Caco-2 (cell line): ENCODE results near the gene ABCA1. TPM values are rescaled to one million over a fixed set of nuclear protein-coding genes. Genes with fewer than 3 reads are reported as not detected.

Experiments used
- BruUV-seq: library from RNA; stranded (reverse); fragments of 400-500 nt; replicated peaks from 2 replicates; lab custom pipeline; 2021; lab: Mats Ljungman, UMichigan
- CTCF ChIA-PET: fragments of 300-600 bp; sonication (Branson Sonifier 250); formaldehyde crosslinking; loops from one replicate; lab custom pipeline; 2022; ENCODE audit warnings: antibody characterized with exemption; lab: Charles Lee
- POLR2A ChIA-PET: fragments of 300-600 bp; sonication (Branson Sonifier 250); formaldehyde crosslinking; loops from one replicate; lab custom pipeline; 2022; ENCODE audit warnings: antibody characterized with exemption; lab: Charles Lee
- DNase-seq, 2 experiments: peaks; one replicate each; pipeline versions ENCODE4 v3.0.0 to v3.0.0-alpha.2; 2020 to 2022
- H3K27me3 ChIP-seq: replicated peaks from 2 replicates; pipeline ENCODE4 v1.6.0; 2011; ENCODE audit warnings: low read length; ENCODE audit not compliant: control insufficient read depth, insufficient read depth
- H3K36me3 ChIP-seq: 2 replicates; pipeline ENCODE4 v1.5.1; 2011; ENCODE audit warnings: low read length; ENCODE audit not compliant: control insufficient read depth, insufficient read depth
- H3K4me1 ChIP-seq: fragments of 250-450 bp; sonication (Bioruptor Pico); 2 replicates; pipeline ENCODE4 v1.5.1; 2020; ENCODE audit warnings: mild to moderate bottlenecking
- H3K4me3 ChIP-seq: 2 replicates; pipeline ENCODE4 v1.5.1; 2011; ENCODE audit warnings: low read depth, mild to moderate bottlenecking, control low read depth, low read length
- H3K9me3 ChIP-seq: fragments of 250-450 bp; sonication (Bioruptor Pico); 2 replicates; pipeline ENCODE4 v1.5.1; 2020; ENCODE audit warnings: mild to moderate bottlenecking, moderate library complexity
- H3K27ac Mint-ChIP-seq: one replicate; pipeline ENCODE4 v1.8.0; 2022; ENCODE audit warnings: mixed read lengths; ENCODE audit not compliant: unreplicated experiment
- H3K27me3 Mint-ChIP-seq: one replicate; pipeline ENCODE4 v1.8.0; 2022; ENCODE audit warnings: mixed read lengths; ENCODE audit not compliant: insufficient read depth, unreplicated experiment
- H3K36me3 Mint-ChIP-seq: one replicate; pipeline ENCODE4 v1.8.0; 2022; ENCODE audit warnings: mild to moderate bottlenecking, mixed read lengths; ENCODE audit not compliant: insufficient read depth, unreplicated experiment
- H3K4me1 Mint-ChIP-seq: one replicate; pipeline ENCODE4 v1.8.0; 2022; ENCODE audit warnings: low read depth, mixed read lengths; ENCODE audit not compliant: unreplicated experiment
- H3K4me3 Mint-ChIP-seq: one replicate; pipeline ENCODE4 v1.8.0; 2022; ENCODE audit warnings: mild to moderate bottlenecking, moderate library complexity, mixed read lengths; ENCODE audit not compliant: unreplicated experiment
- H3K9me3 Mint-ChIP-seq: one replicate; pipeline ENCODE4 v1.8.0; 2022; ENCODE audit warnings: mixed read lengths; ENCODE audit not compliant: unreplicated experiment
- intact Hi-C: fragments of 100-400 bp; cut with micrococcal nuclease; formaldehyde crosslinking; loops from one replicate; pipeline ENCODE4 v1.10.0; 2022; ENCODE audit not compliant: unreplicated experiment
- total RNA-seq: library from RNA; stranded (reverse); gene quantifications from 2 replicates; pipeline ENCODE4 v1.2.3, GENCODE V29; 2022
- TF ChIP-seq, protein P1 (sequence below), 2 experiments: fragments of 200-600 bp in 1 of 2; IDR thresholded peaks; 1 replicate in 1 of 2; 2 replicates in 1 of 2; pipeline versions ENCODE4 v1.5.1 to v1.8.0; 2011 to 2022; ENCODE audit warnings: antibody characterized with exemption in 1 of 2, control low read depth in 1 of 2, inconsistent platforms in 1 of 2, low read depth in 1 of 2, low read length in 1 of 2, mild to moderate bottlenecking in 1 of 2, moderate library complexity in 1 of 2; ENCODE audit not compliant: insufficient read depth in 1 of 2, severe bottlenecking in 1 of 2, unreplicated experiment in 1 of 2

Gene ABCA1
- total RNA-seq, 1 experiment from 2014 or later: 14.0 TPM

DNA sequence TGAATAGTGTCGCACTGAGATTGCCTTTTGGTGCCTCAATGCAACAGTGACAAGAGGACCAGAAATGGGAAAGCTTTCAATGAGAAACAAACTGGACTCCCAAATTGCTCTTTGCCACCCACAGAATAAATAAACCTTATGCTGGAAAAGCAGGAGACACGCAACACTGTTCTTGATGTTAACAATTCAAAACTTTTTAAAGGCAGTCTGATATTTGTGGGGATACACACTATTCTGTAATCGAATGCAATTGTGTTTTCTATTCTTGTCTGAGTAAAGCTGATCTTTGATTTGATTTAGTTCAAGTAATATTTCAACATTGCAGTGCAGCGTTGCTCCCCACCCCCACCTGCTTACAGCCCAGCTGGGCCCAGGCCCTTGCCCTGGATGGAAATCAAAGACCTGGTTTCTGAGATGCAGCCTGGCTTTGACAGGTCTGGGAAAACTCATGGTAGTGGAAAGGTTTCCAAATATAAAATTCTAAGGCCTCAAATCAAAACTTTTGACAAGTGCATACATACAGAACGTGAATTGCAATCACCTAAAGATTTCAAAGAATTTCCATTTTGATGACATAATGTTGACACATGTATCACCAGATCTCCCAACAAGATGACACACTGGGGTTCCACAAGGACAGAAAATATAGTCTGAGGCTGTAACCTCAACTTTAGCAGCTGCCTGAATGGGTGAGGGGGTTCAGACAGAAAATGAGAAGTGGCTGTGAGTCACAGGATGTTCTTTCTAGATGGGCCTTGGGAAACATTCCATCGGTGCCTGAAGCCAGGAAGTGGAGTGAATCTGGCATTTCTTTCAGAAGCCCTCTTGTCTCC is 55.1 kb downstream of the ABCA1 start:
- H3K4me1 ChIP-seq: peaks cover 11% of the 10 kb centered on the region; the same call in 1 of the 2 replicates

GRCh38 chr9:104871961-104872527 is 55.9 kb downstream of the ABCA1 start:
- Mint-ChIP-seq H3K4me1 (peaks cover 10% of the 10 kb centered on the region), H3K36me3 (peaks cover 6% of the 10 kb centered on the region), H3K9me3 (no peaks in the 10 kb centered on the region), H3K4me3 (no peak overlapping the region), H3K27me3 (no peaks in the 10 kb centered on the region), H3K27ac (no peak overlapping the region)
- intact Hi-C loops: no loop called here
- Histone ChIP-seq H3K4me3 (no peak overlapping the region), H3K27me3 (no peaks in the 10 kb centered on the region), H3K4me1 (peaks cover 11% of the 10 kb centered on the region; the same call in 1 of the 2 replicates), H3K36me3 (peaks cover 2% of the 10 kb centered on the region), H3K9me3 (no peaks in the 10 kb centered on the region; the same call in 1 of the 2 replicates)
- no peak for DNase-seq
- TF ChIP-seq, protein P1, sequence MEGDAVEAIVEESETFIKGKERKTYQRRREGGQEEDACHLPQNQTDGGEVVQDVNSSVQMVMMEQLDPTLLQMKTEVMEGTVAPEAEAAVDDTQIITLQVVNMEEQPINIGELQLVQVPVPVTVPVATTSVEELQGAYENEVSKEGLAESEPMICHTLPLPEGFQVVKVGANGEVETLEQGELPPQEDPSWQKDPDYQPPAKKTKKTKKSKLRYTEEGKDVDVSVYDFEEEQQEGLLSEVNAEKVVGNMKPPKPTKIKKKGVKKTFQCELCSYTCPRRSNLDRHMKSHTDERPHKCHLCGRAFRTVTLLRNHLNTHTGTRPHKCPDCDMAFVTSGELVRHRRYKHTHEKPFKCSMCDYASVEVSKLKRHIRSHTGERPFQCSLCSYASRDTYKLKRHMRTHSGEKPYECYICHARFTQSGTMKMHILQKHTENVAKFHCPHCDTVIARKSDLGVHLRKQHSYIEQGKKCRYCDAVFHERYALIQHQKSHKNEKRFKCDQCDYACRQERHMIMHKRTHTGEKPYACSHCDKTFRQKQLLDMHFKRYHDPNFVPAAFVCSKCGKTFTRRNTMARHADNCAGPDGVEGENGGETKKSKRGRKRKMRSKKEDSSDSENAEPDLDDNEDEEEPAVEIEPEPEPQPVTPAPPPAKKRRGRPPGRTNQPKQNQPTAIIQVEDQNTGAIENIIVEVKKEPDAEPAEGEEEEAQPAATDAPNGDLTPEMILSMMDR (IDR thresholded peaks at IDR 0.05; ENCODE audit: insufficient read depth in 1 of 2, low read depth in 1 of 2, low read length in 1 of 2, severe bottlenecking in 1 of 2, unreplicated experiment in 1 of 2): no peak
- no TSS peak for BruUV-seq
- CTCF ChIA-PET: no interaction called here
- POLR2A ChIA-PET: no interaction called here

More for the DNA sequence above, 55.1 kb downstream of the ABCA1 start:
- Mint-ChIP-seq H3K9me3 (no peaks in the 10 kb centered on the region), H3K4me1 (peaks cover 10% of the 10 kb centered on the region), H3K27me3 (no peaks in the 10 kb centered on the region), H3K36me3 (peaks cover 6% of the 10 kb centered on the region), H3K4me3 (no peak overlapping the region), H3K27ac (no peak overlapping the region)
- CTCF ChIA-PET: no interaction called here
- BruUV-seq: no TSS peak
- TF ChIP-seq, protein P1 (IDR thresholded peaks at IDR 0.05; ENCODE audit: insufficient read depth in 1 of 2, low read depth in 1 of 2, low read length in 1 of 2, severe bottlenecking in 1 of 2, unreplicated experiment in 1 of 2): no peak
- POLR2A ChIA-PET: no interaction called here
- Histone ChIP-seq H3K9me3 (no peaks in the 10 kb centered on the region; the same call in 1 of the 2 replicates), H3K27me3 (no peaks in the 10 kb centered on the region), H3K36me3 (peaks cover 2% of the 10 kb centered on the region), H3K4me3 (no peak overlapping the region)
- intact Hi-C loops: no loop called here
- no peak for DNase-seq

DNA sequence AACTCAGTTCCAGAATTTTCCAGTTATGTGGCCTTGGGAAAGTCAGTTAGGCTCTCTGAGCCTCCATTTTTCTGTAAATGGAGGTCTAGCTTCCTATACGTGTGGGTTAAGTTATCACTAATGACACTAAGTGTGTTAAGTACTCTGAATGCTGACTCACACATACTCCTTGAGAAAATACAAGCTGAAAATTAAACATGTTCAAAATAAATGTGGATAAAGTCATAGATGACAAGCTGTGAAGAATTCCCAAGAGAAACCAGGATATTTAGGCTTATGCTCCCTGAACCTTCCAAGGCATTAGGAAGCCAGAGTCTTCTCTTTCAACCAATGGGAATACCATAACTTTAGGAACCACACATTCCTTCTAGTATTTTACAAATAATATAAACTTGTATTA is 58.1 kb downstream of the ABCA1 start:
- intact Hi-C loops: loop anchor here (10.0 kb wide), 2 partner anchors 195 to 375 kb away; partner anchors contain the start of gene SLC44A1
- DNase-seq: no peak
- Histone ChIP-seq H3K4me1 (peaks cover 11% of the 10 kb centered on the region; the same call in 1 of the 2 replicates), H3K27me3 (no peaks in the 10 kb centered on the region), H3K9me3 (no peaks in the 10 kb centered on the region; the same call in 1 of the 2 replicates), H3K4me3 (no peak overlapping the region), H3K36me3 (peaks cover 4% of the 10 kb centered on the region)
- POLR2A ChIA-PET: no interaction called here
- CTCF ChIA-PET: no interaction called here
- no peaks in the 10 kb centered on the region for H3K36me3 Mint-ChIP-seq
- H3K4me1 Mint-ChIP-seq: peaks cover 10% of the 10 kb centered on the region
- no peak overlapping the region for H3K27ac Mint-ChIP-seq
- no peaks in the 10 kb centered on the region for H3K9me3 Mint-ChIP-seq
- no peak overlapping the region for H3K4me3 Mint-ChIP-seq
- BruUV-seq: no TSS peak
- TF ChIP-seq, protein P1 (IDR thresholded peaks at IDR 0.05; ENCODE audit: insufficient read depth in 1 of 2, low read depth in 1 of 2, low read length in 1 of 2, severe bottlenecking in 1 of 2, unreplicated experiment in 1 of 2): no peak
- no peaks in the 10 kb centered on the region for H3K27me3 Mint-ChIP-seq
